ENCODE results near the gene SMIM45.

Gene SMIM45

GRCh38 chr22:41910050-41911000 is 41.6 kb upstream of the SMIM45 start:
- H3K4me1 ChIP-seq, result peaks cover 47% of the 10 kb centered on the region
- peaks cover 8% of the 10 kb centered on the region for H3K36me3 ChIP-seq
- TF ChIP-seq POLR2A (IDR thresholded peaks at IDR 0.05) (no peak), POLR2AphosphoS5 (IDR thresholded peaks at IDR 0.05) (no peak), EP300 (IDR thresholded peaks at IDR 0.05) (no peak), CTCF (IDR thresholded peaks at IDR 0.05) (no peak)
- no peaks in the 10 kb centered on the region for H3K9me3 ChIP-seq
- no CpG with 5 or more reads among the region's 112 CpGs for WGBS
- DNase-seq (ENCODE audit: low spot score in 2 of 2), result peak in 1 of 2 donors; percentile 57
- H3K4me3 ChIP-seq, result peak overlapping the region; percentile 41
- peaks cover 62% of the 10 kb centered on the region for H3K27me3 ChIP-seq
- H3K27ac ChIP-seq, result no peak overlapping the region

GRCh38 chr22:41911001-41911611 is 40.8 kb upstream of the SMIM45 start:
- peak in 1 of 2 donors; percentile 64 for DNase-seq (ENCODE audit: low spot score in 2 of 2)
- peaks cover under 1% of the 10 kb centered on the region for H3K36me3 ChIP-seq
- H3K4me1 ChIP-seq, result peaks cover 50% of the 10 kb centered on the region
- H3K4me3 ChIP-seq, result peak overlapping the region; percentile 41
- peaks cover 68% of the 10 kb centered on the region for H3K27me3 ChIP-seq
- TF ChIP-seq EP300 (IDR thresholded peaks at IDR 0.05) (no peak), CTCF (IDR thresholded peaks at IDR 0.05) (no peak), POLR2A (IDR thresholded peaks at IDR 0.05) (no peak), POLR2AphosphoS5 (IDR thresholded peaks at IDR 0.05) (no peak)
- H3K27ac ChIP-seq, result no peak overlapping the region
- 18% methylated on average over 8 of the region's 37 CpGs for WGBS
- H3K9me3 ChIP-seq, result no peaks in the 10 kb centered on the region

GRCh38 chr22:41912338-41913039 is 39.5 kb upstream of the SMIM45 start:
- Histone ChIP-seq H3K4me1 (peaks cover 50% of the 10 kb centered on the region), H3K27ac (no peak overlapping the region), H3K9me3 (no peaks in the 10 kb centered on the region), H3K27me3 (peaks cover 79% of the 10 kb centered on the region), H3K36me3 (no peaks in the 10 kb centered on the region), H3K4me3 (no peak overlapping the region)
- WGBS, result 81% methylated on average over 7 of the region's 9 CpGs
- peak in 1 of 2 donors; percentile 53 for DNase-seq (ENCODE audit: low spot score in 2 of 2)
- TF ChIP-seq POLR2AphosphoS5 (IDR thresholded peaks at IDR 0.05) (no peak), CTCF (IDR thresholded peaks at IDR 0.05) (no peak), EP300 (IDR thresholded peaks at IDR 0.05) (no peak), POLR2A (IDR thresholded peaks at IDR 0.05) (no peak)

- H3K4me1 ChIP-seq, result peaks cover 55% of the 10 kb centered on the region
- no peak overlapping the region for H3K4me3 ChIP-seq
- no peaks in the 10 kb centered on the region for H3K9me3 ChIP-seq
- 14% methylated on average over 1 of the region's 11 CpGs for WGBS
- H3K27me3 ChIP-seq, result peaks cover 83% of the 10 kb centered on the region
- H3K27ac ChIP-seq, result no peak overlapping the region
- TF ChIP-seq POLR2A (IDR thresholded peaks at IDR 0.05) (no peak), CTCF (IDR thresholded peaks at IDR 0.05) (no peak)
- no peaks in the 10 kb centered on the region for H3K36me3 ChIP-seq
- DNase-seq (ENCODE audit: low spot score in 2 of 2), result peak in 1 of 2 donors; percentile 60
Measured at GRCh38 chr22:41913040-41913719, 38.8 kb upstream of the SMIM45 start.

All from suprapubic skin (tissue), 4 donors.